CD4-positive, alpha-beta T cell treated with Interleukin-2 at 100 ng/mL for 4 hours (primary cell): ENCODE data around the gene CASP8AP2.
"Not testable (repeated sequence)": the region's sequence is repeated elsewhere in the genome, so short reads cannot be mapped to it uniquely, and the experiment has no call there.

Experiments used
- DNase-seq: peaks from one replicate; pipeline ENCODE4 v3.0.0-alpha.2; 2020; ENCODE audit warnings: low spot score

The CASP8AP2 gene

GRCh38 chr6:89829472-89830169, at the start of gene CASP8AP2:
Gene CASP8AP2 (plus strand): TSS chr6:89829880.
- DNase-seq: peak; percentile 97

GRCh38 chr6:89781070-89782034, 48.3 kb upstream of the CASP8AP2 start:
- DNase-seq: no peak

GRCh38 chr6:89782222-89782621, 47.5 kb upstream of the CASP8AP2 start:
- DNase-seq: no peak

- DNase-seq: not testable (repeated sequence)
These were observed 46.4 kb upstream of the CASP8AP2 start for GRCh38 chr6:89783293-89783692.

- DNase-seq: no peak
These were observed 44.8 kb upstream of the CASP8AP2 start for GRCh38 chr6:89784838-89785237.

GRCh38 chr6:89786970-89787369, 42.7 kb upstream of the CASP8AP2 start:
- no peak for DNase-seq

- no peak for DNase-seq
These were observed 41.9 kb upstream of the CASP8AP2 start for GRCh38 chr6:89787660-89788328.

GRCh38 chr6:89789980-89790379, 39.7 kb upstream of the CASP8AP2 start:
- DNase-seq: no peak

GRCh38 chr6:89790403-89790802, 39.3 kb upstream of the CASP8AP2 start:
- DNase-seq: no peak

- peak; percentile 5 for DNase-seq
These were observed 36.8 kb upstream of the CASP8AP2 start for GRCh38 chr6:89792881-89793280.

GRCh38 chr6:89793586-89793985, 36.1 kb upstream of the CASP8AP2 start:
- no peak for DNase-seq

GRCh38 chr6:89794324-89794723, 35.4 kb upstream of the CASP8AP2 start:
- DNase-seq: peak; percentile 23

- no peak for DNase-seq
These were observed 32.4 kb upstream of the CASP8AP2 start for GRCh38 chr6:89797317-89797716.

- DNase-seq: no peak
These were observed 30.6 kb upstream of the CASP8AP2 start for GRCh38 chr6:89799096-89799495.

- no peak for DNase-seq
These were observed 29.9 kb upstream of the CASP8AP2 start for GRCh38 chr6:89799756-89800155.

- no peak for DNase-seq
These were observed 26.4 kb upstream of the CASP8AP2 start for GRCh38 chr6:89803271-89803670.

- no peak for DNase-seq
These were observed 23.8 kb upstream of the CASP8AP2 start for GRCh38 chr6:89805814-89806371.

GRCh38 chr6:89807581-89807980, 22.1 kb upstream of the CASP8AP2 start:
- DNase-seq: no peak

- DNase-seq: not testable (repeated sequence)
These were observed 16.3 kb upstream of the CASP8AP2 start for GRCh38 chr6:89813422-89813821.

- DNase-seq: no peak
These were observed 12.2 kb upstream of the CASP8AP2 start for GRCh38 chr6:89817481-89817880.

- peak; percentile 27 for DNase-seq
These were observed 10.7 kb upstream of the CASP8AP2 start for GRCh38 chr6:89818977-89819335.
